Heart right ventricle (tissue), 16 donors: ENCODE data around the gene SPTBN4. TPM values are rescaled to one million over a fixed set of nuclear protein-coding genes. Genes with fewer than 3 reads are reported as not detected.
"Not testable (repeated sequence)": the region's sequence is repeated elsewhere in the genome, so short reads cannot be mapped to it uniquely, and the experiment has no call there.

Source experiments
- ATAC-seq, 8 donors: fragments of 200-7000 bp; cut with Tn5 transposase; one replicate each; pipeline ENCODE4 v1.9.1; 2020; ENCODE audit warnings: mild to moderate bottlenecking in 8 of 8, moderate library complexity in 8 of 8, moderate number of reproducible peaks in 1 of 8
- DNase-seq, 2 donors: peaks; one replicate each; pipeline ENCODE4 v3.0.0-alpha.2; 2020
- H3K27ac ChIP-seq, 10 donors: fragments of 200-600 bp; sonication (generic) in 2 of 10; one replicate each; pipeline versions ENCODE4 v1.5.0 to v1.8.0; 2020 to 2022; ENCODE audit warnings: mild to moderate bottlenecking in 3 of 10
- H3K27me3 ChIP-seq, 7 donors: fragments of 200-600 bp; one replicate each; pipeline ENCODE4 v1.8.0; 2021 to 2022; ENCODE audit warnings: mild to moderate bottlenecking in 2 of 7
- H3K36me3 ChIP-seq, 9 donors: fragments of 200-600 bp; sonication (generic) in 1 of 9; one replicate each; pipeline versions ENCODE4 v1.5.0 to v1.8.0; 2020 to 2022; ENCODE audit warnings: mild to moderate bottlenecking in 2 of 9
- H3K4me1 ChIP-seq, 9 donors: fragments of 200-600 bp; sonication (generic) in 1 of 9; one replicate each; pipeline versions ENCODE4 v1.5.0 to v1.8.0; 2020 to 2022; ENCODE audit warnings: mild to moderate bottlenecking in 4 of 9
- H3K4me3 ChIP-seq, 10 donors: fragments of 200-600 bp; sonication (generic) in 2 of 10; one replicate each; pipeline versions ENCODE4 v1.5.0 to v1.8.0; 2020 to 2022; ENCODE audit warnings: mild to moderate bottlenecking in 7 of 10, moderate library complexity in 2 of 10
- H3K9me3 ChIP-seq, 11 donors: fragments of 200-600 bp in 10 of 11; sonication (generic) in 2 of 11; one replicate each; pipeline versions ENCODE4 v1.5.0 to v1.8.0; 2013 to 2022; ENCODE audit warnings: mild to moderate bottlenecking in 2 of 11, control low read depth in 1 of 11, moderate library complexity in 1 of 11
- WGBS, 2 donors: extraction: QIAGEN DNeasy Blood & Tissue Kit; methylation state at CpG; one replicate each; pipeline ENCODE4 v1.1.7; 2013; ENCODE audit warnings: inconsistent platforms in 1 of 2; 5-methylcytosine and 5-hydroxymethylcytosine counted together
- intact Hi-C, 10 donors: fragments of 100-400 bp; cut with DNase I; formaldehyde crosslinking; loops; one replicate each; pipeline versions ENCODE4 v1.11.1 to v1.14.2; 2022
- polyA plus RNA-seq, 2 donors: library from polyadenylated mRNA; stranded (reverse); fragments of 200-250 nt; gene quantifications; one replicate each; pipeline ENCODE4 v1.2.3, GENCODE V29; 2013
- total RNA-seq, 10 donors: library from RNA; stranded (reverse); fragmentation: NEBNext Ultra II Directional in 3 of 10; extraction: Animal tissue kit (Norgen Biotek cat#: 25700) in 3 of 10; gene quantifications; one replicate each; pipeline versions ENCODE4 v1.2.1 to v1.2.4, GENCODE V29; 2021 to 2023
- TF ChIP-seq, protein P1 (sequence below), 9 donors: fragments of 200-600 bp; sonication (generic) in 2 of 9; IDR thresholded peaks; one replicate each; pipeline versions ENCODE4 v1.5.0 to v1.8.0; 2021 to 2022; ENCODE audit warnings: antibody characterized with exemption in 9 of 9, mild to moderate bottlenecking in 5 of 9, moderate library complexity in 1 of 9
- donor health status: Arrhythmogenic right ventricular cardiomyopathy.
- donor health status: ischemic (EF 13 %, LVEDD 7.1; RV severe dilation, severe dysfunction).
- donor health status: healthy with polysubstance abuse.
- donor health status: DM: no; HTN: yes; CAD: no.
- donor health status: DM: no; HTN: no; CAD: no.
- donor health status: ischemic (EF 25% LVEDD 6.9; RV normal size, moderate dysfunction).
- donor health status: ischemic (EF 25% LVEDD 5.7; RV mildly dilated, moderate dysfunction).
- donor health status: healthy.
- donor health status: DM: yes; HTN: yes; CAD: no.
- donor health status: Ischemic cardiomyopathy.
- donor health status: ischemic (EF 35%, LVEDD 5.7; RV mildly dilated, moderate dysfunction).
- donor health status: nonischemic (EF 11% LVEDD 7.7; RV severe dilation, severe dysfunction).
- donor health status: DM: yes; HTN: yes; CAD: no.
- donor health status: PGD.
- donor health status: ischemic (EF 29% LVEDD 5.4; RV normal size, mild dysfunction).
- donor health status: nonischemic (EF 23%, LVEDD 6.1; RV moderate dilation, normal function).

SPTBN4 gene
- total and polyA plus RNA-seq, 12 donors: 3.0 to 13.8 (median 4.9) TPM

DNA sequence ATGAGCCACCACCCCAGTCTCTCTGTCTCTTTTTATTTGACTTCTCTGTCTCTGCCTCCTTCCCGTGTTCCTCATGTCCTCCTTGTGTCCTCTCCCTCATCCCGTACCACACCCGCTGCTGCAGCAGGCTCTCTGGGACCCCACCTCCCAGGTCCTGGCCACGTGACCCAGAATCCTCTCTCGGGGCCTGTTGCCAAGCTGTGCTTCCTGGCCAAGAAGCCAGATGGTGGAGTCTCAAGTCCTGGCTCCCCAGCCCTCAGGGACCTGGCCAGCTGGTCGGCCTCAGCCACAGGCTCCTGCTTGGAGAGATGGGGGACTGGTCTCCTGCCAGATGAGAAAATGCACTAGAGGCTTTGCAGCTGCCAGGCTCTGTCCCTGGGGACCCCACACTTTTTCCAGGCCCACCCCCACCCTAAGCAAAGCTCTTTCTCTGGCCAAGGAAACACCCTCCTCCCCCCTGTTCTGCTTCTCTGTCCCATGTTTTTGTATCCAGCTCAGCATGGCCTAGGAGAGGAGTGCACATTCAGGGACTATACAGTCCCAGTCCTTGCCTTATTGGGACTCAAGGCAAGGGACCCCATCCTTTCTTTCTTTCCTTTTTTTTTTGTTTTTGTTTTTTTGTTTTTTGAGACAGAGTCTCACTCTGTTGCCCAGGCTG is 75.5 kb downstream of the SPTBN4 start:
- 34 to 44% methylated on average over 6 of the region's 6 CpGs for WGBS, 2 donors
- DNase-seq: peak; percentile 76 to 86

DNA sequence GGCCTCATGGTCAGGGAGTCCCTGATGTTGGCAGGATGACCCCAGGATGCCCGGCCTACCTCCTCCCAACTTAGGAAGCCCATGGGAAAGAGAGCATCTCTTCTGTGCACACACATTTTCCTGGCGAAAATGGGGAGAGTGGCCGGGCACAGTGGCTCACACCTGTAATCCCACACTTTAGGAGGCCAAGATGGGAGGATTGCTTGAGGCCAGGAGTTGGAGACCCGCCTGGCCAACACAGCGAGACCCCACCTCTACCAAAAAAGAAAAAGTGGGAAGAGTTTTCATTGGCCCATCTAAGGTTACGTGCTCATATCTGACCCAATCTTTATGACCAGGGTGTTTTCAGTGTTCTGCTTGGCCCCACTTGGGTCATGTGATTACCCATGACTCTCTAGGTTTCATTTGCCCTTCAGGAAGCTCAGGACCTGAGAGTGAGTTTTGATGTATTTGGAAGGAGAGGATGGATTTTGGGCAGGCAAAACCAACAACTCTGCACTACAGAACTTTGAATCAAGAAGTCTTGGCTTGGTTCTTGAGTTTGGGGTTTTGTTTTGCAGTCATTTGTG is 76.3 kb downstream of the SPTBN4 start:
- Histone ChIP-seq H3K4me1 (peaks cover 0 to 22% (median 0%) of the 10 kb centered on the region in 9 donors), H3K36me3 (no peaks in the 10 kb centered on the region), H3K27me3 (peaks cover 0 to 12% (median 0%) of the 10 kb centered on the region in 7 donors), H3K4me3 (no peak overlapping the region), H3K27ac (no peak overlapping the region), H3K9me3 (peaks cover 0 to 12% (median 0%) of the 10 kb centered on the region in 11 donors)
- ATAC-seq (no peak), DNase-seq (no peak)
- TF ChIP-seq, protein P1, sequence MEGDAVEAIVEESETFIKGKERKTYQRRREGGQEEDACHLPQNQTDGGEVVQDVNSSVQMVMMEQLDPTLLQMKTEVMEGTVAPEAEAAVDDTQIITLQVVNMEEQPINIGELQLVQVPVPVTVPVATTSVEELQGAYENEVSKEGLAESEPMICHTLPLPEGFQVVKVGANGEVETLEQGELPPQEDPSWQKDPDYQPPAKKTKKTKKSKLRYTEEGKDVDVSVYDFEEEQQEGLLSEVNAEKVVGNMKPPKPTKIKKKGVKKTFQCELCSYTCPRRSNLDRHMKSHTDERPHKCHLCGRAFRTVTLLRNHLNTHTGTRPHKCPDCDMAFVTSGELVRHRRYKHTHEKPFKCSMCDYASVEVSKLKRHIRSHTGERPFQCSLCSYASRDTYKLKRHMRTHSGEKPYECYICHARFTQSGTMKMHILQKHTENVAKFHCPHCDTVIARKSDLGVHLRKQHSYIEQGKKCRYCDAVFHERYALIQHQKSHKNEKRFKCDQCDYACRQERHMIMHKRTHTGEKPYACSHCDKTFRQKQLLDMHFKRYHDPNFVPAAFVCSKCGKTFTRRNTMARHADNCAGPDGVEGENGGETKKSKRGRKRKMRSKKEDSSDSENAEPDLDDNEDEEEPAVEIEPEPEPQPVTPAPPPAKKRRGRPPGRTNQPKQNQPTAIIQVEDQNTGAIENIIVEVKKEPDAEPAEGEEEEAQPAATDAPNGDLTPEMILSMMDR (IDR thresholded peaks at IDR 0.05): no peak
- WGBS, 2 donors: 92 to 98% methylated on average over 6 of the region's 6 CpGs
- intact Hi-C loops: loop anchor here in 3 of 10 donors (5.0 to 10.0 kb wide), 4 partner anchors 34 to 92 kb away; partner anchors contain the start of gene SHKBP1 (in 1 of the 3)

More for the DNA sequence above, 75.5 kb downstream of the SPTBN4 start:
- Histone ChIP-seq H3K4me3 (no peak overlapping the region), H3K9me3 (peaks cover 0 to 12% (median 0%) of the 10 kb centered on the region in 11 donors), H3K27me3 (peaks cover 0 to 4% (median 0%) of the 10 kb centered on the region in 7 donors), H3K27ac (peak overlapping the region in 1 of 10 donors; percentile 40), H3K4me1 (peaks cover 0 to 22% (median 0%) of the 10 kb centered on the region in 9 donors), H3K36me3 (no peaks in the 10 kb centered on the region)
- intact Hi-C loops: loop anchor here in 3 of 10 donors (5.0 to 10.0 kb wide), 4 partner anchors 35 to 92 kb away; partner anchors contain the start of gene SHKBP1 (in 1 of the 3)
- ATAC-seq: peak; percentile 77 to 92 (median 86)
- TF ChIP-seq, protein P1 (IDR thresholded peaks at IDR 0.05): peak in 2 of 9 donors; percentile 6 to 18

DNA sequence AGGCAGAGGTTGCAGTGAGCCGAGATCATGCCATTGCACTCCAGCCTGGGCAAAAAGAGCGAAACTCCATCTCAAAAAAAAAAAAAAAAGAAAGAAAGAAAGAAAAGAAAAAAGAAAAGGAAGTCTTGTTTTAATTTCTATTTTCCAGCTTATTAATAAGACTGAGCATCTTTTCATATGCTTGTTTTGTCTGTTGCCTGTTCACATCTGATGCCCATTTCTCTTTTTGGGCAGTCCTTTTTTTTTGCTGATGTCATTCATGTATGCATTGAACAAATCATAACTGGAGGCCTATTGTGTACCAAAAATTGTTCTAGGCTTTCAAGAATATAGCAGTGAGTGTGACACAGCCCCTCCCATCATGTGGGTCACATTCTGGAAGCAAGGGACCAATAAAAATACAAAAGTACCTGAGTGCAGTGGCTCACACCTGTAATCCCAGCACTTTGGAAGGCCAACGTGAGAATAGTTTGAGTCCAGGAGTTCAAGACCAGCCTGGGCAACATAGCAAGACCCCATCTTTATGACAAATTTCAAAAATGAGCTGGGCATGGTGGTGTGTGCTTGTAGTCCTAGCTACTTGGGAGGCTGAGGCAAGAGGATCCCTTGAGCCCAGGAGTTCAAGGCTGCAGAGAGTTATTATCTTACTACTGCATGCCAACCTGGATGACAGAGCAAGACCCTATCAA is 79.5 kb downstream of the SPTBN4 start:
- H3K4me1 ChIP-seq: peaks cover 0 to 23% (median 6%) of the 10 kb centered on the region in 9 donors
- not testable (repeated sequence) for H3K36me3 ChIP-seq, H3K27ac ChIP-seq, ATAC-seq, H3K4me3 ChIP-seq, DNase-seq
- peaks cover 0 to 12% (median 0%) of the 10 kb centered on the region in 11 donors for H3K9me3 ChIP-seq
- 86 to 89% methylated on average over 3 of the region's 3 CpGs for WGBS, 2 donors
- H3K27me3 ChIP-seq: peaks cover 0 to 35% (median 18%) of the 10 kb centered on the region in 7 donors
- intact Hi-C loops: loop anchor here in 2 of 10 donors (5.0 to 10.0 kb wide), 2 partner anchors 51 to 89 kb away; no protein-coding TSS in a partner anchor

DNA sequence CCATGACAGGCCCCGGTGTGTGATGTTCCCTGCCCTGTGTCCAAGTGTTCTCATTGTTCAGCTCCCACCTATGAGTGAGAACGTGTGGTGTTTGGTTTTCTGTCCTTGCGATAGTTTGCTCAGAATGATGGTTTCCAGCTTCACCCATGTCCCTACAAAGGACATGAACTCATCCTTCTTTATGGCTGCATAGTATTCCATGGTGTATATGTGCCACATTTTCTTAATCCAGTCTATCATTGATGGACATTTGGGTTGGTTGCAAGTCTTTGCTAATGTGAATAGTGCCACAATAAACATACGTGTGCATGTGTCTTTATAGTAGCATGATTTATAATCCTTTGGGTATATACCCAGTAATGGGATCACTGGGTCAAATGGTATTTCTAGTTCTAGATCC is 80.4 kb downstream of the SPTBN4 start:
- 75 to 89% methylated on average over 4 of the region's 4 CpGs for WGBS, 2 donors
- not testable (repeated sequence) for ATAC-seq, H3K27ac ChIP-seq, H3K9me3 ChIP-seq, H3K4me3 ChIP-seq, DNase-seq, H3K36me3 ChIP-seq
- H3K4me1 ChIP-seq: peaks cover 0 to 14% (median 6%) of the 10 kb centered on the region in 9 donors
- H3K27me3 ChIP-seq: peaks cover 0 to 38% (median 18%) of the 10 kb centered on the region in 7 donors
- intact Hi-C loops: loop anchor here in 2 of 10 donors (5.0 to 10.0 kb wide), 2 partner anchors 50 to 88 kb away; no protein-coding TSS in a partner anchor

DNA sequence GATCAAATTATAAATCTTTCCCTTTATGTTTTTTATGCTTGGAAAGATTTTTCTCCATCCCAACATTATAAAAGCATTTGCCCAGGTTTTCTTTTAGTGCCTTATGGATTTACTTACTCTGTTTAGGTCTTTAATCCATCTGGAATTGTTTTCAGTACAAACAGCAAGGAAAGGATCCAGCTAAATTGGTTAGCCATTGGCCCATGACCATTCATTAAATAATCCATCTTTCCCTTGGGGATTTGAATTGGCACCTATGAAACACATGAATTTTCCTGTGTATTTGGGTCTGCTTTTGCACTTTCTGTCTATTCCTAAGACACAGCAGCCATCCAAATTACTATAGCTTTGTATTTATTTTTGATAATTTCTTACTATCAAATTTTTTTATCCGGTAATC is 81.0 kb downstream of the SPTBN4 start:
- Histone ChIP-seq H3K27ac (no peak overlapping the region), H3K9me3 (peaks cover 0 to 8% (median 0%) of the 10 kb centered on the region in 11 donors), H3K27me3 (peaks cover 0 to 44% (median 21%) of the 10 kb centered on the region in 7 donors), H3K4me1 (peaks cover 0 to 8% (median 5%) of the 10 kb centered on the region in 9 donors), H3K36me3 (no peaks in the 10 kb centered on the region), H3K4me3 (no peak overlapping the region)
- intact Hi-C loops: loop anchor here in 2 of 10 donors (5.0 to 10.0 kb wide), 2 partner anchors 49 to 87 kb away; no protein-coding TSS in a partner anchor
- TF ChIP-seq, protein P1 (IDR thresholded peaks at IDR 0.05): no peak
- ATAC-seq: no peak
- WGBS, 2 donors: 92 to 97% methylated on average over 1 of the region's 1 CpG
- no peak for DNase-seq
